ENCODE measurements around the gene ITPRIP. TPM values are rescaled to one million over a fixed set of nuclear protein-coding genes. Genes with fewer than 3 reads are reported as not detected.
A peak's percentile ranks its signal among the peaks of the same experiment; 100 is the strongest.

Gene ITPRIP
- total RNA-seq, 1 donor from 2014 or later = 15.6 TPM

DNA sequence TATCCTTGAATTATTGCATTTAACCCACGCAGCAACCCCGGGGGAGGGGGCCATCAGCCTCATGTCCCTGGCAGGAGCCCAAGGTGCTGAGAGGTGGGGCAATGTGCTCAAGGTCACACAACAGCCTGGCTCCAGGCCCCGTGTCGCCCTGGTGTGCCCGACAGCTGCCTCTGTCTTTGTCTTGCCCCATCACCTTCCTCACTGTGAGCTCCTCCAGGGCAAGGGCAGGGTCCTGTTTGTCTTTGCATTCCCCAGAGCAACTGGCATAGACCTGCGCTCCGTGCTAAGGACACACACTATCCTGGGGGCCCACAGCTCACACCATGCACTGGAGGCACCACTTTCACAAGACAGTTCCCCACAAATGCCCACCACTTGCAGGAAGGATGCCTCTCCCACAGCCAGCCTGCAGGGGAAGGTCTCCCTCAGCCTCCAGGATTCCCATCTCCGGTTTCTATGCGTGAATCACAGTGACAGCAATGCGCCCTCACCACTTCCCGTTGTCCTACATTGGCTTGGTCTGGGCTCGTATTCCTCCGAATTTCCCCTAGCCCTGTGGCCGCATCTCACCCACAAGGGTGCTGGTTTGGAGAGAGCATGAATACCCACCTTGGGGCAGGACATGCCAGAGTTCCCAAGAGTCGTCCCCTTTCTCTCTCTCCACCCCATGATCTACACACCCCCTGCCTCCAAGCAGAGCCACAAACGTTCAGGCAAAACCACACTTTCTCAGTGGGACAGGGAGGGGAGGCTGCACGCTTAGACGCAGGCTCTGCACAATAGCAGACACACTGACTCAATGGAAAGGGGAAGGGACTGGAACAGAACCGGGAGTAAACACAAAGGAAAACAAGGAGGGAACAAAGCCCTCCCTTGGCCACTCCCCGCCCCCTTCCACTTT is 10.3 kb downstream of the ITPRIP start:
- Mint-ChIP-seq H3K27ac (ENCODE audit: unreplicated experiment) (peak overlapping the region; percentile 95), H3K4me1 (peaks cover 67% of the 10 kb centered on the region), H3K36me3 (ENCODE audit: low read depth) (peaks cover 7% of the 10 kb centered on the region), H3K9me3 (no peaks in the 10 kb centered on the region), H3K27me3 (ENCODE audit: low read depth) (peaks cover 99% of the 10 kb centered on the region), H3K4me3 (peak overlapping the region; percentile 86)
- peak; percentile 53 for DNase-seq (ENCODE audit: low read depth, low spot score)
- TF ChIP-seq, protein P1, sequence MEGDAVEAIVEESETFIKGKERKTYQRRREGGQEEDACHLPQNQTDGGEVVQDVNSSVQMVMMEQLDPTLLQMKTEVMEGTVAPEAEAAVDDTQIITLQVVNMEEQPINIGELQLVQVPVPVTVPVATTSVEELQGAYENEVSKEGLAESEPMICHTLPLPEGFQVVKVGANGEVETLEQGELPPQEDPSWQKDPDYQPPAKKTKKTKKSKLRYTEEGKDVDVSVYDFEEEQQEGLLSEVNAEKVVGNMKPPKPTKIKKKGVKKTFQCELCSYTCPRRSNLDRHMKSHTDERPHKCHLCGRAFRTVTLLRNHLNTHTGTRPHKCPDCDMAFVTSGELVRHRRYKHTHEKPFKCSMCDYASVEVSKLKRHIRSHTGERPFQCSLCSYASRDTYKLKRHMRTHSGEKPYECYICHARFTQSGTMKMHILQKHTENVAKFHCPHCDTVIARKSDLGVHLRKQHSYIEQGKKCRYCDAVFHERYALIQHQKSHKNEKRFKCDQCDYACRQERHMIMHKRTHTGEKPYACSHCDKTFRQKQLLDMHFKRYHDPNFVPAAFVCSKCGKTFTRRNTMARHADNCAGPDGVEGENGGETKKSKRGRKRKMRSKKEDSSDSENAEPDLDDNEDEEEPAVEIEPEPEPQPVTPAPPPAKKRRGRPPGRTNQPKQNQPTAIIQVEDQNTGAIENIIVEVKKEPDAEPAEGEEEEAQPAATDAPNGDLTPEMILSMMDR (conservative IDR thresholded peaks at IDR 0.05) = no peak

DNA sequence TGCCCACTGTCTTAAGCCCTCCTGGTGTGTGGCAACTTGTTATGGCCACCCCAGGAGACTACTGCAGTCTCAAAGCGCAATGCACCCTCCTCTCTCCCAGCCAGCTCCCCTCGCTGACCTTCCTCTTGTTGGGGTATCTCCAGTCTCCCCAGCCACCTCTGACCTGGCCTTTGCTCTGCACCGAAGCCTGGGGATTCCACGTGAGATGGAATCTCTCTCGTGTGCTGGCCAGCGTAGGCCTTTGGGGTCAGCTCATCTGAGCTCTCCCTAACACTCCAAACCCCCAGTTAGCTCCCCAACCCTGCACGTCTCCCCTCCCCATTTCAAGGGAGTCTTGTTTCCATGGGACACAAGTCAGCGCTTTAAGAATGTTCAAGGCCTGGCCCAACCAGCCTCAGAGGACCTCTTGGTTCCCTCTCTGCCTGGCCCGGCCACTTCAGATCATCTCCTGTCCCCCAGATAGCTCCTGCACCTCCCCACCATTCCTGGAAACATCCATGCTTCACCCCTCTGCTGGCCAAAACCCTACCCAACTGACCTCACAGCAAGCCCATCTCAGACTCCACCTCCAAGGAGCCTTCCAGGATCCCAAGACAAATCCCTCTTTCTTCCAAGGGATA is 11.2 kb downstream of the ITPRIP start:
- no peak for DNase-seq (ENCODE audit: low read depth, low spot score)
- Mint-ChIP-seq H3K27me3 (ENCODE audit: low read depth) (peaks cover 99% of the 10 kb centered on the region), H3K4me3 (peak overlapping the region; percentile 34), H3K27ac (ENCODE audit: unreplicated experiment) (peak overlapping the region; percentile 21), H3K4me1 (peaks cover 61% of the 10 kb centered on the region), H3K9me3 (no peaks in the 10 kb centered on the region), H3K36me3 (ENCODE audit: low read depth) (peaks cover 7% of the 10 kb centered on the region)
- TF ChIP-seq, protein P1 (conservative IDR thresholded peaks at IDR 0.05) = no peak

DNA sequence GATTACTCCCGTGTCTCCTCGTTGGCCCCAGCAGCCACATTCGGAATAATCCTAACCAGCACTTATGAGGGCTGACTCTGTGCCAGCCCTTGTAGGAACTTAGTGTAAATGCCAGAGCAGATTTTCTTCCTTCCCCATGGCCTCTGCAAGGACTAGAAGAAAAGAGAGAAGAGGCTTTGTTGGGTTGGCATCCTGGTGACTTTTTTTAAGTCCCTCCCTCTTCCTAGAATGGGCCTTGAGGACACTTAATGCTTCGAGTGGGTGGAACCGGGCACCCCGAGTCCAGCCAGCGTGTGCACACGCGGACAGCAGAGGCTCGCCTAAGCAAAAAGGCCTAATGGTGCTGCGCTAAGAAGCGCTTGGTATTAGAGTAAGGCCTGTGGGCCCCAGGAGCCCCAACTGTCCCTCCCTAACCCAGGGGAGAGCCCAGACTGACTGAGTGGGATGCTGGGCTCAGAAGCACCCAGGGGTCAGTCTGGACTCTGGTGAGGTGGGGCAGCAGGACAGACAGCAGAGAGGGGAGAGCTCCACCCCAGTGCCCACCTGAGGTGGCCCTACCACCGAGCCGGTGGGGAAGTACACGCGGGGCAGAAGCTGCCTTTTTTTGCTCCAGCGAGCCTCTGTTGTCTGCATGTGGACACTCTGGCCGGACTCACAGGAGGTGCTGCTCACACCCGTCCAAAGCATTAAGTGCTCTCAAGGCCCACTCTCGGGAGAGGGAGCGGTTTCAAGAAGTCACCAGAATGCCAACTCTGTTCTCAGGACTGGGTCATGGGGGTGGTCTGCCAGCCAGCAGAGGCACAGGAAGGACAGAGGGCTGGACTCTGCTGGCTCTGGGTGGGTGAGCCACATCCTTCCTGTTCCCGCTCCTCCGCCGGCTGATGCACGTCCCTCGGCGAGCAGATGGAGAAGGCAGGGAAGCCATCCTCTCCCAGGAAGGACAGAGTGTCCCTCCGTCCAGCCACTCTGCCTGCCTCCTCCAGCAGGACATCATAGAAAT is 12.5 kb downstream of the ITPRIP start:
- Mint-ChIP-seq H3K4me1 (peaks cover 49% of the 10 kb centered on the region), H3K36me3 (ENCODE audit: low read depth) (peaks cover 7% of the 10 kb centered on the region), H3K4me3 (peak overlapping the region; percentile 44), H3K27ac (ENCODE audit: unreplicated experiment) (no peak overlapping the region), H3K9me3 (no peaks in the 10 kb centered on the region), H3K27me3 (ENCODE audit: low read depth) (peaks cover 94% of the 10 kb centered on the region)
- TF ChIP-seq, protein P1 (conservative IDR thresholded peaks at IDR 0.05) = no peak
- DNase-seq (ENCODE audit: low read depth, low spot score) = no peak

DNA sequence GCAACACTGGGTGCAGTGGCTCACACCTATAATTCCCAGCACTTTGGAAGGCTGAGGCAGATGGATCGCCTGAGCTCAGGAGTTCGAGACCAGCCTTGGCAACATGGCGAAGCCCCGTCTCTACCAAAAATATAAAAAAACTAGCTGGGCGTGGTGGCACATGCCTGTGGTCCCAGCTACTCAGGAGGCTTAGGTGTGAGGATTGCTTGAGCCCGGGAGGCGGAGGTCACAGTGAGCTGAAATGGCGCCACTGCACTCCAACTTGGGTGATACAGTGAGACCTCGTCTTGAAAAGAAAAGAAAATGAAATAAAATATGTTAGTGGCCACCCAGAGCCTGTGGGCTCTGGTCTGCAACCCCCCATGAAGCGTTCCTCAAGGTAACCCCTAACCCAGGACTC is 13.3 kb downstream of the ITPRIP start:
- Mint-ChIP-seq H3K4me3 (peak overlapping the region; percentile 44), H3K36me3 (ENCODE audit: low read depth) (peaks cover 7% of the 10 kb centered on the region), H3K27me3 (ENCODE audit: low read depth) (peaks cover 90% of the 10 kb centered on the region), H3K4me1 (peaks cover 47% of the 10 kb centered on the region), H3K27ac (ENCODE audit: unreplicated experiment) (no peak overlapping the region), H3K9me3 (no peaks in the 10 kb centered on the region)
- TF ChIP-seq, protein P1 (conservative IDR thresholded peaks at IDR 0.05) = no peak
- no peak for DNase-seq (ENCODE audit: low read depth, low spot score)

DNA sequence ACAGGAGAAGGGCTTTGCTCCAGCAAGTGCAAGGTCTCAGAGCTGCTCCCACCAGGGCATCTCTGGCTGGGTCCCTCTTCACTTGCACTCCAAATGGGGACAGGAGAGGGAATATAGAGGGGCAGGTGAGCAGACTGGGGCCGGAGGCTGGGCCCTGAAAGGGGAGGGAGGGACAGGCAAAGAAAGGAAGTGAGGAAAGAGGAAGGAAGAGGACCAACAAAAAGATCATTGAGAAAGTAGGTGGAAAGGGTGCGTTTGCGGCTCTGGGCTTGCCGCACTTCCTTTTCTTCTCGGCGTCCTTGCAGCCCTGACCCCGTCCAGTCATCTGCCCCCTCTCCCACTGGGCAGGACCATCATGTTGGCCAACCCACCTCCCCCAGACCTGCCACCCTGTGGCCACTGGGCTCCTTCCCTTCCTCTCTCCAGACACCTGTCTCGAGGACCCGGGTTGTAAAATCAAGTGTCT is 14.0 kb downstream of the ITPRIP start:
- Mint-ChIP-seq H3K9me3 (no peaks in the 10 kb centered on the region), H3K4me3 (no peak overlapping the region), H3K27ac (ENCODE audit: unreplicated experiment) (no peak overlapping the region), H3K36me3 (ENCODE audit: low read depth) (peaks cover 7% of the 10 kb centered on the region), H3K27me3 (ENCODE audit: low read depth) (peaks cover 90% of the 10 kb centered on the region), H3K4me1 (peaks cover 40% of the 10 kb centered on the region)
- no peak for DNase-seq (ENCODE audit: low read depth, low spot score)
- TF ChIP-seq, protein P1 (conservative IDR thresholded peaks at IDR 0.05) = no peak

All from neural crest cell (in vitro differentiated cells).